Measurements from ENCODE around the gene PHC1. TPM values are rescaled to one million over a fixed set of nuclear protein-coding genes. Genes with fewer than 3 reads are reported as not detected.

The PHC1 gene
- total RNA-seq, 1 donor from 2014 or later, result 19.3 TPM

- no peak for ATAC-seq (ENCODE audit: poor library complexity)
- intact Hi-C loops (cut with DNase I), result no loop called here
- no peak for DNase-seq
Measured at GRCh38 chr12:8970432-8970831, 56.1 kb downstream of the PHC1 start.

GRCh38 chr12:8980137-8980536, 65.8 kb downstream of the PHC1 start:
- DNase-seq (no peak), ATAC-seq (ENCODE audit: poor library complexity) (no peak)
- intact Hi-C loops (cut with DNase I), result no loop called here

DNA sequence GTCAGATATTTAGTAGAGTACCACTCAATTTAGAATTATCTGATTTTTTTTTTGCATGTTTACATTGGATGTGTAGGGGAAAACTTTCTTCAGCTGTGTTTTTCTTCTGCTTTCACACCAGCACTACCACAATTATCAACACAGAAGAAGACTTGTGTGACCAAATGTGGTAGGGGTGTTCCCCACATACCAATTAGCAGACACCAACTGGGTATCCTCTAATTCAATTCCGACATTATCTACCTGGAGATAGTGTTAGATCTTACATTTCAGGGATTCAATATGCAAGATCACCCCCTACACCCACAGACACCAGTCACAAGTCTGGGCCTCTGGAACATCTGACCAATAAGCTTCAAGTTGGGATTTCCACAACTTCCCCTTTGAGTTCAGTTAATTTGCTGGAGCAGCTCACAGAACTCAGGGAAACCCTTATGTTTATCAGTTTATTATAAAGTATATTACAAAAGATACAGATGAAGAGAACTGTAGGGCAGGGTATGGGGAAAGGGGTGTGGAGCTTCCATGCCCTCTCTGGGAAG, 71.0 kb downstream of the PHC1 start:
- intact Hi-C loops (cut with DNase I), result no loop called here
- ATAC-seq (ENCODE audit: poor library complexity), result no peak
- no peak for DNase-seq

DNA sequence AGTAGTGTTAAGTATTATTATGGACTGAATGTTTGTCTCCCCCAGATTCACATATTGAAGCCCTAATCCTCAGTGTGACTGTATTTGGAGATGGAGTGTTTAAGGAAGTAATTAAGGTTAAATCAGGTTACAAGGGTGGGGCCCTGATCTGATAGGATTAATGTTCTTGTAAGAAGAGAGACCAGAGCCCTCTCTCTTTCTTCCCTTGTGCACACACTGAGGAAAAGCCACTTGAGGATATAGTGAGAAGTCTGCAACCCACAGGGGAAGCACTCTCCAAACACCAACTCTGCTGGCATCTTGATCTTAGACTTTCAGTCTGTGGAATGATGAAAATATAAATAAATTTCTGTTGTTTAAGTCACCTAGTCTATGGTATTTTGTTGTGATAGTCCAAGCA, 72.9 kb downstream of the PHC1 start:
- ATAC-seq (ENCODE audit: poor library complexity), result no peak
- intact Hi-C loops (cut with DNase I), result no loop called here
- DNase-seq, result no peak

- ATAC-seq (ENCODE audit: poor library complexity), result no peak
- DNase-seq, result no peak
- intact Hi-C loops (cut with DNase I), result no loop called here
Measured at GRCh38 chr12:8987685-8988084, 73.4 kb downstream of the PHC1 start.

DNA sequence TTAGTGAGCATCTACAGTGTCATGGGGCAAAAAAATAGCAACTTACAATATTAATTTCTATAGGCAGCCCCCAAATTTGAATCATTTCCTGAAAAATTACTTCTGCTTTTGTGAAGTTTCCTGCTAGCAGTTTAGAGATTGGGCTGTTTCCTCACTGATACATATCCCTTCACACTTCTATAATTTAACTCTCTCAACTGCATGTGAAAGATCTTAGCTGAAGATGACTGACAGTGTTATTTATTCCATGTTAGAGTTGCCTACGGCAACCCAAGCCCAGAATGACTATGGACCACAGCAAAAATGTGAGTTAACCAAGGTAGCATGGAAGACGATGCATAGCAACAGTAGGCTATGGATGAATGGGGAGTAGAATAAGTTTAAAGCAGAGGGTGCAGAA, 75.1 kb downstream of the PHC1 start, which contains the start of gene KLRG1:
Gene KLRG1, plus strand, starts transcription at position 134 of the 400 bp plus-strand sequence. Its CDS starts 90 bp downstream, at position 224.
- intact Hi-C loops (cut with DNase I), result no loop called here

More for the DNA sequence above, 75.1 kb downstream of the PHC1 start, which contains the start of gene KLRG1:
- DNase-seq, result no peak
- no peak for ATAC-seq (ENCODE audit: poor library complexity)

Other genes with a start within 250 kb of the PHC1 start
- gene RIMKLB, start 216.5 kb upstream of the PHC1 start, total RNA-seq, result 11.0 TPM
- not detected for gene A2ML1, start 91.9 kb upstream of the PHC1 start, total RNA-seq
- gene M6PR, start 35.1 kb downstream of the PHC1 start, total RNA-seq, result 88.2 TPM
- 4.8 TPM for gene KLRG1, start 75.0 kb downstream of the PHC1 start, total RNA-seq
- 478 TPM for gene A2M, start 201.4 kb downstream of the PHC1 start, total RNA-seq